ENCODE results near the gene NRN1L. TPM values are rescaled to one million over a fixed set of nuclear protein-coding genes. Genes with fewer than 3 reads are reported as not detected.

Gene NRN1L
- total RNA-seq, 8 experiments from 2014 or later: 0.33 to 1.3 (median 0.68) TPM; not detected in 2

- 5 to 83% (median 41%) methylated on average over 1 to 5 of the region's 6 CpGs; no CpG with 5 or more reads in 3 of the 10 experiments for WGBS, 10 experiments
- peaks cover 0 to 10% of the 10 kb centered on the region in 2 donors for H3K4me1 ChIP-seq (replicated peaks in 1 of 2)
- H3K27ac ChIP-seq: peak overlapping the region; percentile 22 to 71
- ATAC-seq (replicated peaks in 6 of 8): peak in 5 of 8 experiments; percentile 63 to 71 (median 70)
- H3K4me3 ChIP-seq: no peak overlapping the region
- in situ Hi-C loops (cut with MboI; ENCODE audit: low pct_unique_long_range_greater_than_20kb in 2 of 9, low sequenced_read_pairs in 9 of 9, unreplicated experiment in 9 of 9): no loop called here
Measured at GRCh38 chr16:67917140-67917851, 32.6 kb downstream of the NRN1L start.

- in situ Hi-C loops (cut with MboI; ENCODE audit: low pct_unique_long_range_greater_than_20kb in 2 of 9, low sequenced_read_pairs in 9 of 9, unreplicated experiment in 9 of 9): no loop called here
- 20 to 60% (median 57%) methylated on average over 1 to 3 of the region's 4 CpGs; no CpG with 5 or more reads in 5 of the 10 experiments for WGBS, 10 experiments
- ATAC-seq (replicated peaks in 6 of 8): peak in 7 of 8 experiments; percentile 29 to 98 (median 97)
- Histone ChIP-seq H3K4me3 (no peak overlapping the region), H3K4me1 (replicated peaks in 1 of 2) (peaks cover 0 to 10% of the 10 kb centered on the region in 2 donors), H3K27ac (peak overlapping the region; percentile 43 to 71)
Measured at GRCh38 chr16:67917852-67918236, 33.2 kb downstream of the NRN1L start.

- Histone ChIP-seq H3K4me1 (replicated peaks in 1 of 2) (peaks cover 0 to 10% of the 10 kb centered on the region in 2 donors), H3K4me3 (no peak overlapping the region), H3K27ac (no peak overlapping the region)
- in situ Hi-C loops (cut with MboI; ENCODE audit: low pct_unique_long_range_greater_than_20kb in 2 of 9, low sequenced_read_pairs in 9 of 9, unreplicated experiment in 9 of 9): no loop called here
- peak in 2 of 8 experiments; percentile 76 to 82 for ATAC-seq (replicated peaks in 6 of 8)
- WGBS, 10 experiments: 40 to 100% (median 90%) methylated on average over 1 to 5 of the region's 6 CpGs; no CpG with 5 or more reads in 3 of the 10 experiments
Measured at GRCh38 chr16:67919622-67920221, 35.0 kb downstream of the NRN1L start.

GRCh38 chr16:67922221-67922620, 37.5 kb downstream of the NRN1L start:
- Histone ChIP-seq H3K27ac (no peak overlapping the region), H3K4me1 (replicated peaks in 1 of 2) (peaks cover 0 to 7% of the 10 kb centered on the region in 2 donors), H3K4me3 (no peak overlapping the region)
- no peak for ATAC-seq (replicated peaks in 6 of 8)
- in situ Hi-C loops (cut with MboI; ENCODE audit: low pct_unique_long_range_greater_than_20kb in 2 of 9, low sequenced_read_pairs in 9 of 9, unreplicated experiment in 9 of 9): no loop called here
- WGBS, 10 experiments: 0 to 94% (median 77%) methylated on average over 1 to 4 of the region's 5 CpGs; no CpG with 5 or more reads in 4 of the 10 experiments

GRCh38 chr16:67922740-67923139, 38.1 kb downstream of the NRN1L start:
- H3K4me1 ChIP-seq (replicated peaks in 1 of 2): peaks cover 0 to 2% of the 10 kb centered on the region in 2 donors
- H3K4me3 ChIP-seq: no peak overlapping the region
- WGBS, 10 experiments: 0 to 100% (median 90%) methylated on average over 1 to 5 of the region's 8 CpGs; no CpG with 5 or more reads in 3 of the 10 experiments
- in situ Hi-C loops (cut with MboI; ENCODE audit: low pct_unique_long_range_greater_than_20kb in 2 of 9, low sequenced_read_pairs in 9 of 9, unreplicated experiment in 9 of 9): no loop called here
- no peak overlapping the region for H3K27ac ChIP-seq
- no peak for ATAC-seq (replicated peaks in 6 of 8)

DNA sequence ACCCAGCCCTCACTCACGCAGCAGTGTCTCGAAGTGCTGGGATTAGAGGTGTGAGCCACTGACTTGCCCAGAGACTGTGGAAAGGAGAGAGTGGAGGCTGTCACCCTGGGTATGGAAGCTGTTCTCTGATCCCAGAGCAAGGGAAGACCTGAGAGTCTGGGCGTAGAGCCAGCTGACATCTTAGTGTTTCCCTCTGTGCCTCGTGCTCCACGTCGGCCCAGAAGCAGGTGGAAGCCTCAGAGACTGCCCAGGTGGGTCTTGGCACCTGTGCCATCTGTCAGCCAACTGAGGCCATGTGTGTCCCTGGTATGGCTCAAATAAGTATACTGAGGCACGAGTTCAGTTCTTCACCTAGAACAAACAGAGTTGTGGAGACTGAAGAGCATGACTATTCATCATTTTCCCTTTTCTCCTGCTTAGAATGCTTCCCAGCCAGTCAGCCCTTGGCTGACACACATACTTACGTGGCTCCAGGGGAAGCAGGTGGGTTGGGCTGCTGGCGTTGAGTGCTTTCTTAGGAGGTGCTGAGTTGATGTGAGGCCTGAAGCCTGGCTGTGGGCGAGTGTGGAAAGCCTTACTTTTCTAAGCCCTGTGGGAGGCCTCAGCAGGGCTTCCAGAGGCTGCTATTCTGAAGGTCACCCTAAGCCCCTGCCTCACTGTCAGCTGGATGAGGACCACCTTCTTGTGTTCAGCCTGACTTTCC, 38.9 kb downstream of the NRN1L start:
- Histone ChIP-seq H3K4me1 (replicated peaks in 1 of 2) (peaks cover 0 to 2% of the 10 kb centered on the region in 2 donors), H3K4me3 (no peak overlapping the region), H3K27ac (no peak overlapping the region)
- in situ Hi-C loops (cut with MboI; ENCODE audit: low pct_unique_long_range_greater_than_20kb in 2 of 9, low sequenced_read_pairs in 9 of 9, unreplicated experiment in 9 of 9): no loop called here
- WGBS, 10 experiments: 88 to 100% (median 100%) methylated on average over 1 to 4 of the region's 10 CpGs; no CpG with 5 or more reads in 5 of the 10 experiments
- ATAC-seq (replicated peaks in 6 of 8): peak in 1 of 8 experiments; percentile 21

- H3K27ac ChIP-seq: no peak overlapping the region
- in situ Hi-C loops (cut with MboI; ENCODE audit: low pct_unique_long_range_greater_than_20kb in 2 of 9, low sequenced_read_pairs in 9 of 9, unreplicated experiment in 9 of 9): no loop called here
- ATAC-seq (replicated peaks in 6 of 8): no peak
- 80 to 100% (median 93%) methylated on average over 1 to 5 of the region's 10 CpGs; no CpG with 5 or more reads in 4 of the 10 experiments for WGBS, 10 experiments
- peaks cover 0 to 2% of the 10 kb centered on the region in 2 donors for H3K4me1 ChIP-seq (replicated peaks in 1 of 2)
- no peak overlapping the region for H3K4me3 ChIP-seq
Measured at GRCh38 chr16:67924140-67924906, 39.6 kb downstream of the NRN1L start.

GRCh38 chr16:67926181-67926750, 41.6 kb downstream of the NRN1L start:
- Histone ChIP-seq H3K4me1 (replicated peaks in 1 of 2) (no peaks in the 10 kb centered on the region), H3K4me3 (no peak overlapping the region), H3K27ac (no peak overlapping the region)
- 17 to 100% (median 69%) methylated on average over 1 to 4 of the region's 13 CpGs; no CpG with 5 or more reads in 1 of the 10 experiments for WGBS, 10 experiments
- in situ Hi-C loops (cut with MboI; ENCODE audit: low pct_unique_long_range_greater_than_20kb in 2 of 9, low sequenced_read_pairs in 9 of 9, unreplicated experiment in 9 of 9): no loop called here
- peak in 6 of 8 experiments; percentile 8 to 62 (median 31) for ATAC-seq (replicated peaks in 6 of 8)

DNA sequence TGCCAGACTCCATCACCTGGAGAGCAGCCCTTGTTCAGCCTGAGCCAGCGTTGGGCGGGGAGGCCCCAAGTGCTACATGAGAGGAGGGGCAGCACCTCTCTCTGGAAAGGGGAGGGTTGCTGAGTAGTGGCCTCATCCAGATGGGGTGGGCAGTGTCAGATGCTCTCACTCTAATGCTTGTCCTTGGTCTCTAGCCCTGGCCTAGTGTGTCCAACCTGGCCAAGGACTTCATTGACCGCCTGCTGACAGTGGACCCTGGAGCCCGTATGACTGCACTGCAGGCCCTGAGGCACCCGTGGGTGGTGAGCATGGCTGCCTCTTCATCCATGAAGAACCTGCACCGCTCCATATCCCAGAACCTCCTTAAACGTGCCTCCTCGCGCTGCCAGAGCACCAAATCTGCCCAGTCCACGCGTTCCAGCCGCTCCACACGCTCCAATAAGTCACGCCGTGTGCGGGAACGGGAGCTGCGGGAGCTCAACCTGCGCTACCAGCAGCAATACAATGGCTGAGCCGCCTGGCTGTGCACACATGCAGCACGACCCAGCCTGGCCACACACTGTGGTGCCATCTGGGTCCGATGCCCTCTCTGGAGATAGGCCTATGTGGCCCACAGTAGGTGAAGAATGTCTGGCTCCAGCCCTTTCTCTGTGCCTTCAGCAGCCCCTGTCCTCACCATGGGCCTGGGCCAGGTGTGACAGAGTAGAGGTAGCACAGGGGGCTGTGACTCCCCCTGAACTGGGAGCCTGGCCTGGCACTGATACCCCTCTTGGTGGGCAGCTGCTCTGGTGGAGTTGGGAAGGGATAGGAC, 42.7 kb downstream of the NRN1L start:
- no peaks in the 10 kb centered on the region for H3K4me1 ChIP-seq (replicated peaks in 1 of 2)
- no peak overlapping the region for H3K27ac ChIP-seq
- no peak for ATAC-seq (replicated peaks in 6 of 8)
- in situ Hi-C loops (cut with MboI; ENCODE audit: low pct_unique_long_range_greater_than_20kb in 2 of 9, low sequenced_read_pairs in 9 of 9, unreplicated experiment in 9 of 9): no loop called here
- WGBS, 10 experiments: 80 to 100% (median 88%) methylated on average over 2 to 4 of the region's 22 CpGs; no CpG with 5 or more reads in 5 of the 10 experiments
- no peak overlapping the region for H3K4me3 ChIP-seq

DNA sequence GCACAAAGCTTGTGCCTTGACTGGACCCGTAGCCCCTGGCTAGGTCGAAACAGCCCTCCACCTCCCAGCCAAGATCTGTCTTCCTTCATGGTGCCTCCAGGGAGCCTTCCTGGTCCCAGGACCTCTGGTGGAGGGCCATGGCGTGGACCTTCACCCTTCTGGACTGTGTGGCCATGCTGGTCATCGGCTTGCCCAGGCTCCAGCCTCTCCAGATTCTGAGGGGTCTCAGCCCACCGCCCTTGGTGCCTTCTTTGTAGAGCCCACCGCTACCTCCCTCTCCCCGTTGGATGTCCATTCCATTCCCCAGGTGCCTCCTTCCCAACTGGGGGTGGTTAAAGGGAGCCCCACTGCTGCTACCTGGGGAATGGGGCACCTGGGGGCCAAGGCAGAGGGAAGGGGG, 43.5 kb downstream of the NRN1L start:
- no peak overlapping the region for H3K27ac ChIP-seq
- 7 to 84% methylated on average over 2 of the region's 7 CpGs; no CpG with 5 or more reads in 8 of the 10 experiments for whole genome bisulfite sequencing, 10 experiments
- ATAC-seq (replicated peaks in 6 of 8): peak in 3 of 8 experiments; percentile 1 to 6 (median 5)

DNA sequence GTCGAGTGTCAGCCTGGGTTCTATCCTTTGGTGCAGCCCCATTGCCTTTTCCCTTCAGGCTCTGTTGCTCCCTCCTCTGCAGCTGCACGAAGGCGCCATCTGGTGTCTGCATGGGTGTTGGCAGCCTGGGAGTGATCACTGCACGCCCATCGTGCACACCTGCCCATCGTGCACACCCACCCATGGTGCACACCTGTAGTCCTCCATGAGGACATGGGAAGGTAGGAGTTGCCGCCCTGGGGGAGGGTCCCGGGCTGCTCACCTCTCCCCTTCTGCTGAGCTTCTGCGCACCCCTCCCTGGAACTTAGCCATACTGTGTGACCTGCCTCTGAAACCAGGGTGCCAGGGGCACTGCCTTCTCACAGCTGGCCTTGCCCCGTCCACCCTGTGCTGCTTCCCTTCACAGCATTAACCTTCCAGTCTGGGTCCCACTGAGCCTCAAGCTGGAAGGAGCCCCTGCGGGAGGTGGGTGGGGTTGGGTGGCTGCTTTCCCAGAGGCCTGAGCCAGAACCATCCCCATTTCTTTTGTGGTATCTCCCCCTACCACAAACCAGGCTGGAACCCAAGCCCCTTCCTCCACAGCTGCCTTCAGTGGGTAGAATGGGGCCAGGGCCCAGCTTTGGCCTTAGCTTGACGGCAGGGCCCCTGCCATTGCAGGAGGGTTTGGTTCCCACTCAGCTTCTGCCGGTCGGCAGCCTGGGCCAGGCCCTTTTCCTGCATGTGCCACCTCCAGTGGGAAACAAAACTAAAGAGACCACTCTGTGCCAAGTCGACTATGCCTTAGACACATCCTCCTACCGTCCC, 44.1 kb downstream of the NRN1L start:
- no peak overlapping the region for H3K27ac ChIP-seq
- in situ Hi-C loops (cut with MboI; ENCODE audit: low pct_unique_long_range_greater_than_20kb in 2 of 9, low sequenced_read_pairs in 9 of 9, unreplicated experiment in 9 of 9): no loop called here
- no peak overlapping the region for H3K4me3 ChIP-seq
- 0 to 82% (median 6%) methylated on average over 2 to 4 of the region's 16 CpGs; no CpG with 5 or more reads in 5 of the 10 experiments for WGBS, 10 experiments
- H3K4me1 ChIP-seq (replicated peaks in 1 of 2): no peaks in the 10 kb centered on the region
- ATAC-seq (replicated peaks in 6 of 8): peak; percentile 63 to 83 (median 70)

More for the DNA sequence above, 43.5 kb downstream of the NRN1L start:
- Histone ChIP-seq H3K4me1 (replicated peaks in 1 of 2) (no peaks in the 10 kb centered on the region), H3K4me3 (no peak overlapping the region)
- in situ Hi-C loops (cut with MboI; ENCODE audit: low pct_unique_long_range_greater_than_20kb in 2 of 9, low sequenced_read_pairs in 9 of 9, unreplicated experiment in 9 of 9): no loop called here
